ENCODE measurements around the gene LRRC4C.
A peak's percentile ranks its signal among the peaks of the same experiment; 100 is the strongest.

The LRRC4C gene

DNA sequence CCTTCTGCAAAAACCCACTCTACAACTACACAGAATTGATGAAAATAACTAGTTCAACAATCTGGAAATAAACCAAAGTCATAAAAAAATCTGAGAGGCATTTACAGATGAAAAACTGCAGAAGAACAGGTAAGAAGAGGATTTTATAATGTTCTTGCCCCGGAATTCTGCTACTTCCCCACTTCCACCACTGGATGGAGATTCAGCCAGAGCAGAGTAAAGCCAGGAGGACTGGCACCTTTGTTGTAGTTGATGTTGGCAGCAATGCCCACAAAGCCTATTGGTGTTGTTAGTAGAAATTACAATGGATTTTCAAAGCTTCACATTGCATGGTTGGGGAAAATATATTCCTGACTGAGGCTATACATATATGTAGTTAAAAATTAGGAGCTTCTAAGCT lies 640.2 kb downstream of the LRRC4C start:
- DNase-seq (ENCODE audit: insufficient read length, low spot score) (no peak), FAIRE-seq (no peak)
- TF ChIP-seq PAX5 (IDR thresholded peaks at IDR 0.05; ENCODE audit: insufficient read depth, low read length, severe bottlenecking), result no peak
- TF ChIP-seq POLR2AphosphoS5 (IDR thresholded peaks at IDR 0.05; ENCODE audit: low read depth, low read length), result no peak
- TF ChIP-seq SPI1 (IDR thresholded peaks at IDR 0.05; ENCODE audit: low read depth, low read length), result no peak
- TF ChIP-seq POLR2A (IDR thresholded peaks at IDR 0.05; ENCODE audit: low read depth, low read length), result no peak
- TF ChIP-seq TAF1 (IDR thresholded peaks at IDR 0.05; ENCODE audit: low read depth, low read length), result no peak
- no peak for TF ChIP-seq POU2F2 (IDR thresholded peaks at IDR 0.05; ENCODE audit: low read depth, low read length)

DNA sequence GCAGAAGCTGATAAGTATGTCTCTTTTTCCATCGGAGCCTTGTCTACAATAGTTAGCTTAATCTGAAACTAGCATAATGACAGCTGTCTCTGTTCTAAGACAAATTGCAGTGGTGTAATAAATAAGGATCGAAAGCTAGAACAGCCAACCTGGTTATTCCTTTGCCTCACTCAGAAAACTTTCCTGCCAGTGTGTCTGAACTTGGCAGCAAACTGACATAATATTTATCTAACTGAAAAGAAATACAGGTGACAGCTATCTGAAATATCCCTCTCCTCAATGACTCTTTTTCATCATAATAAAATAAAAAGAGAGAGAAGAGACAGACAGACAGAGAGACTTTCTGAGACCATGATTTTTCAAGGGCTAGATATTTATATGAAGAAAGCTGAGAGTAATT lies 642.5 kb downstream of the LRRC4C start:
- FAIRE-seq (no peak), DNase-seq (ENCODE audit: insufficient read length, low spot score) (no peak)
- TF ChIP-seq PAX5 (IDR thresholded peaks at IDR 0.05; ENCODE audit: insufficient read depth, low read length, severe bottlenecking) (no peak), POLR2AphosphoS5 (IDR thresholded peaks at IDR 0.05; ENCODE audit: low read depth, low read length) (no peak), TAF1 (IDR thresholded peaks at IDR 0.05; ENCODE audit: low read depth, low read length) (no peak), POLR2A (IDR thresholded peaks at IDR 0.05; ENCODE audit: low read depth, low read length) (no peak), POU2F2 (IDR thresholded peaks at IDR 0.05; ENCODE audit: low read depth, low read length) (no peak)

- DNase-seq (ENCODE audit: insufficient read length, low spot score) (no peak), FAIRE-seq (no peak)
- no peak for TF ChIP-seq POLR2AphosphoS5 (IDR thresholded peaks at IDR 0.05; ENCODE audit: low read depth, low read length)
- no peak for TF ChIP-seq PAX5 (IDR thresholded peaks at IDR 0.05; ENCODE audit: insufficient read depth, low read length, severe bottlenecking)
- TF ChIP-seq POU2F2 (IDR thresholded peaks at IDR 0.05; ENCODE audit: low read depth, low read length), result no peak
- TF ChIP-seq TAF1 (IDR thresholded peaks at IDR 0.05; ENCODE audit: low read depth, low read length), result no peak
- no peak for TF ChIP-seq SPI1 (IDR thresholded peaks at IDR 0.05; ENCODE audit: low read depth, low read length)
- no peak for TF ChIP-seq POLR2A (IDR thresholded peaks at IDR 0.05; ENCODE audit: low read depth, low read length)
These were observed 661.5 kb downstream of the LRRC4C start for GRCh38 chr11:40797981-40798380.

DNA sequence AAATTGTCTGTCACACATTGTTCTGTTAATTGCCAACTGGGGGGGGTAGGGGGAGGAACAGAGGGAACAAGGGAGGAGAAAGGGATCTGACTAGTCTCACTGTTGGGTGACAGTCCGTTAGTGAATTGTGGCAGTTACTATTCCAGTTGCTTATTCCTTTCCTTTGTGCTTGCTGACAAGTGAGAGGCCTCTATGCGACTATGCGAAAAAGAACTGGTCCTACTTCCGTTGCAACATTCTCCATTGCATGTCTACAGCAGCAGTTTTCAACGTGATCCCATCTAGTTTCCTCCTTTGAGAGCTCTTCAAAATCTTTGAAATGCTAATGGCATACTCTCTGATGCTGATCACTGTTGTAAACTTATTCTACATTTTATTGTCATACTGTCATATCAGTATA lies 672.2 kb downstream of the LRRC4C start:
- FAIRE-seq (no peak), DNase-seq (ENCODE audit: insufficient read length, low spot score) (no peak)
- TF ChIP-seq SPI1 (IDR thresholded peaks at IDR 0.05; ENCODE audit: low read depth, low read length), result no peak

DNA sequence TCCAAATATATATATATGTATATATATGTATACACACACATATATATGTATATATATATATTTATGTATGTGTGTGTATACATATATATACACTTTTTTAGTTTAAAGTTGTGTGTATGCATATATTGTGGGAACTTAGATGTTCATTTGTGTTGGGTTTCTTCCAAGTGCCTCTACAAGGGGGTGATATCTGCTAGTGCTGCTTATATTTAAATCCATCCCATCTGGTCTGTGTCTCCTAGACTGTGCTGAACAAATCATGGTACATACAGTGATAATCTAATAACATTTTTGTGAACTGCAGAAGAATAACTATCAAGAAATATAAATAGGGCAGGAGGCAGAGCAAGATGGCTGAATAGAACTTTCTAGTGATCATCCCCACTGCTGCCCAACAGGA lies 696.4 kb downstream of the LRRC4C start:
- no peak for TF ChIP-seq POU2F2 (IDR thresholded peaks at IDR 0.05; ENCODE audit: low read depth, low read length)
- no peak for TF ChIP-seq TAF1 (IDR thresholded peaks at IDR 0.05; ENCODE audit: low read depth, low read length)
- TF ChIP-seq SPI1 (IDR thresholded peaks at IDR 0.05; ENCODE audit: low read depth, low read length), result no peak
- TF ChIP-seq POLR2A (IDR thresholded peaks at IDR 0.05; ENCODE audit: low read depth, low read length), result no peak
- no peak for TF ChIP-seq POLR2AphosphoS5 (IDR thresholded peaks at IDR 0.05; ENCODE audit: low read depth, low read length)
- no peak for TF ChIP-seq PAX5 (IDR thresholded peaks at IDR 0.05; ENCODE audit: insufficient read depth, low read length, severe bottlenecking)
- DNase-seq (ENCODE audit: insufficient read length, low spot score) (no peak), FAIRE-seq (no peak)

GRCh38 chr11:40759341-40759740 lies 700.1 kb downstream of the LRRC4C start:
- DNase-seq (ENCODE audit: insufficient read length, low spot score), result no peak
- no peak for FAIRE-seq
- TF ChIP-seq SPI1 (IDR thresholded peaks at IDR 0.05; ENCODE audit: low read depth, low read length) (no peak), PAX5 (IDR thresholded peaks at IDR 0.05; ENCODE audit: insufficient read depth, low read length, severe bottlenecking) (no peak)

GRCh38 chr11:40754297-40754696 lies 705.2 kb downstream of the LRRC4C start:
- DNase-seq (ENCODE audit: insufficient read length, low spot score), result no peak
- no peak for FAIRE-seq
- TF ChIP-seq POU2F2 (IDR thresholded peaks at IDR 0.05; ENCODE audit: low read depth, low read length) (no peak), POLR2AphosphoS5 (IDR thresholded peaks at IDR 0.05; ENCODE audit: low read depth, low read length) (no peak), PAX5 (IDR thresholded peaks at IDR 0.05; ENCODE audit: insufficient read depth, low read length, severe bottlenecking) (no peak), TAF1 (IDR thresholded peaks at IDR 0.05; ENCODE audit: low read depth, low read length) (no peak), POLR2A (IDR thresholded peaks at IDR 0.05; ENCODE audit: low read depth, low read length) (no peak), SPI1 (IDR thresholded peaks at IDR 0.05; ENCODE audit: low read depth, low read length) (no peak)

- TF ChIP-seq POU2F2 (IDR thresholded peaks at IDR 0.05; ENCODE audit: low read depth, low read length), result no peak
- no peak for TF ChIP-seq POLR2AphosphoS5 (IDR thresholded peaks at IDR 0.05; ENCODE audit: low read depth, low read length)
- TF ChIP-seq PAX5 (IDR thresholded peaks at IDR 0.05; ENCODE audit: insufficient read depth, low read length, severe bottlenecking), result no peak
- TF ChIP-seq TAF1 (IDR thresholded peaks at IDR 0.05; ENCODE audit: low read depth, low read length), result no peak
- no peak for TF ChIP-seq SPI1 (IDR thresholded peaks at IDR 0.05; ENCODE audit: low read depth, low read length)
- no peak for TF ChIP-seq POLR2A (IDR thresholded peaks at IDR 0.05; ENCODE audit: low read depth, low read length)
- DNase-seq (ENCODE audit: insufficient read length, low spot score) (no peak), FAIRE-seq (no peak)
These were observed 713.2 kb downstream of the LRRC4C start for GRCh38 chr11:40746282-40746681.

DNA sequence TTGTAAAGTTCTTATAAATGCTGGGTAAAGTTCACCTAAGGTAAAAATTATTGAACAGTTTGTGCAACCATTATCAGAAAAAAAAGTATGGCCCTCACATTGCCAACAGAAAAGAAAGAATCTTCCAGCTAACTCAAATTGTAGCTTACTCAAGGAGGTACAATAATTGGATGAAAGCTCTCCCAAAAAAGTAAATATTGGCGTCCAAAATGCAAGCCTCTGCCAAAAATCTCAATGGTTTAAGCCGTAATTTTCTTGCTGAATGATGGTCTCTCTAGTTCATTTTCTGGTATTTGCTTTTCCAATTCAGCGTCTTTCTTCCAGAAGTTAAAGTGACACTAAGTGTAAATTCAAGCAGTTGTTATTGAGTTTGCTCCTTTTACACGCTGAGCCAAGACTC lies 727.3 kb downstream of the LRRC4C start:
- DNase-seq (ENCODE audit: insufficient read length, low spot score), result no peak
- no peak for FAIRE-seq
- TF ChIP-seq POLR2AphosphoS5 (IDR thresholded peaks at IDR 0.05; ENCODE audit: low read depth, low read length) (no peak), POLR2A (IDR thresholded peaks at IDR 0.05; ENCODE audit: low read depth, low read length) (no peak), SPI1 (IDR thresholded peaks at IDR 0.05; ENCODE audit: low read depth, low read length) (no peak), POU2F2 (IDR thresholded peaks at IDR 0.05; ENCODE audit: low read depth, low read length) (no peak), TAF1 (IDR thresholded peaks at IDR 0.05; ENCODE audit: low read depth, low read length) (no peak), PAX5 (IDR thresholded peaks at IDR 0.05; ENCODE audit: insufficient read depth, low read length, severe bottlenecking) (no peak)

- TF ChIP-seq POU2F2 (IDR thresholded peaks at IDR 0.05; ENCODE audit: low read depth, low read length), result no peak
- TF ChIP-seq PAX5 (IDR thresholded peaks at IDR 0.05; ENCODE audit: insufficient read depth, low read length, severe bottlenecking), result no peak
- TF ChIP-seq POLR2A (IDR thresholded peaks at IDR 0.05; ENCODE audit: low read depth, low read length), result no peak
- TF ChIP-seq TAF1 (IDR thresholded peaks at IDR 0.05; ENCODE audit: low read depth, low read length), result no peak
- TF ChIP-seq SPI1 (IDR thresholded peaks at IDR 0.05; ENCODE audit: low read depth, low read length), result no peak
- TF ChIP-seq POLR2AphosphoS5 (IDR thresholded peaks at IDR 0.05; ENCODE audit: low read depth, low read length), result no peak
- no peak for FAIRE-seq
- peak; percentile 6 for DNase-seq (ENCODE audit: insufficient read length, low spot score)
These were observed 737.2 kb downstream of the LRRC4C start for GRCh38 chr11:40722179-40722795.

All from GM12891 (cell line).